HG02642 (cell line): ENCODE measurements around the gene SYNDIG1.

Experiments
- ATAC-seq: cut with Tn5 transposase; IDR thresholded peaks from one replicate; pipeline ENCODE4 v1.9.1; 2021; ENCODE audit warnings: mild to moderate bottlenecking; ENCODE audit not compliant: unreplicated experiment, poor library complexity

Gene SYNDIG1

GRCh38 chr20:24490598-24490997, 21.2 kb downstream of the SYNDIG1 start:
- ATAC-seq = no peak

- no peak for ATAC-seq
Measured at GRCh38 chr20:24491041-24491756, 21.8 kb downstream of the SYNDIG1 start.

- no peak for ATAC-seq
Measured at GRCh38 chr20:24492031-24492607, 22.7 kb downstream of the SYNDIG1 start.

GRCh38 chr20:24492698-24493097, 23.3 kb downstream of the SYNDIG1 start:
- ATAC-seq = no peak

GRCh38 chr20:24493181-24493580, 23.8 kb downstream of the SYNDIG1 start:
- no peak for ATAC-seq

GRCh38 chr20:24493661-24494459, 24.4 kb downstream of the SYNDIG1 start:
- no peak for ATAC-seq

- ATAC-seq = no peak
Measured at GRCh38 chr20:24494460-24494920, 25.1 kb downstream of the SYNDIG1 start.

- ATAC-seq = no peak
Measured at GRCh38 chr20:24495266-24495665, 25.8 kb downstream of the SYNDIG1 start.

GRCh38 chr20:24497851-24498250, 28.4 kb downstream of the SYNDIG1 start:
- no peak for ATAC-seq

- ATAC-seq = no peak
Measured at GRCh38 chr20:24498641-24499040, 29.2 kb downstream of the SYNDIG1 start.

- ATAC-seq = no peak
Measured at GRCh38 chr20:24499472-24499871, 30.0 kb downstream of the SYNDIG1 start.

GRCh38 chr20:24501764-24502556, 32.5 kb downstream of the SYNDIG1 start:
- ATAC-seq = no peak

GRCh38 chr20:24502661-24503060, 33.2 kb downstream of the SYNDIG1 start:
- no peak for ATAC-seq

GRCh38 chr20:24503352-24503931, 34.0 kb downstream of the SYNDIG1 start:
- no peak for ATAC-seq

GRCh38 chr20:24504331-24505285, 35.2 kb downstream of the SYNDIG1 start:
- no peak for ATAC-seq

GRCh38 chr20:24506146-24506545, 36.7 kb downstream of the SYNDIG1 start:
- no peak for ATAC-seq

- ATAC-seq = no peak
Measured at GRCh38 chr20:24506696-24507095, 37.3 kb downstream of the SYNDIG1 start.

- no peak for ATAC-seq
Measured at GRCh38 chr20:24507182-24507853, 37.9 kb downstream of the SYNDIG1 start.
